ENCODE results near the gene CAMTA2.

CAMTA2 gene

DNA sequence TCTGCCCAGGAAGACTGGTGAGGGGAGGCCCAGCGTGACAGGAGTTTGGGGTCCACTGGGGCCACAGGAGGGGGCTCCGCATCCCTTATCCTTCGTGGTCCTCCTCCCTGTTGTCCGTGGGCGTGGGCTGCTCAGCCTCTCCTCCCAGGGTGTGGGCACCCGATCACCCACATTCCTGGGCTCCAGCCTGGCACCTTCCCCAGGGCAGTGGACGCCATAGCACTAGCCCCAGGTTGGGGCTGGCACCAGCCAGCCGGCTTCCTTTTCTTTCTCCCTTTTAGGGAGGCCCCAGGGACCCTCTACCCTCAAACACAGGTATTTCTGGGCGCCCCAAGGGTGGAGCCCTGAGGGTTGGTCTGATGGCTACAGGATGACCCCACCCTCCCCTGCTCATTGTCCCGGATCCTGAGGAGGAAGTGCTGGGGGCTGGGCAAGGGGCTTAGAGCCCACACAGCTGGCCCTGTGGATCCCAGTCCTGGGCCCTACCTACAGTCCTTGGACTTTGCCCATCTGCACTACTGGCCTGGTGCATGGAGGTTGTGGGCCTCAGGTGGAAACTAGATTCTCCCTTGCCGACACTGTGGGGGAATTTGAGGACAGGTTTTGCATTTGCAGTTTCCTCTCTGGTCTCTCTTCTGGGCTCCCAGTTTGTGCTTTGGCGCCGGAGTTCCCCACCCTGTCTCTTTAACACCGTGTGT is 11.4 kb upstream of the CAMTA2 start:
- TF ChIP-seq, protein P1, sequence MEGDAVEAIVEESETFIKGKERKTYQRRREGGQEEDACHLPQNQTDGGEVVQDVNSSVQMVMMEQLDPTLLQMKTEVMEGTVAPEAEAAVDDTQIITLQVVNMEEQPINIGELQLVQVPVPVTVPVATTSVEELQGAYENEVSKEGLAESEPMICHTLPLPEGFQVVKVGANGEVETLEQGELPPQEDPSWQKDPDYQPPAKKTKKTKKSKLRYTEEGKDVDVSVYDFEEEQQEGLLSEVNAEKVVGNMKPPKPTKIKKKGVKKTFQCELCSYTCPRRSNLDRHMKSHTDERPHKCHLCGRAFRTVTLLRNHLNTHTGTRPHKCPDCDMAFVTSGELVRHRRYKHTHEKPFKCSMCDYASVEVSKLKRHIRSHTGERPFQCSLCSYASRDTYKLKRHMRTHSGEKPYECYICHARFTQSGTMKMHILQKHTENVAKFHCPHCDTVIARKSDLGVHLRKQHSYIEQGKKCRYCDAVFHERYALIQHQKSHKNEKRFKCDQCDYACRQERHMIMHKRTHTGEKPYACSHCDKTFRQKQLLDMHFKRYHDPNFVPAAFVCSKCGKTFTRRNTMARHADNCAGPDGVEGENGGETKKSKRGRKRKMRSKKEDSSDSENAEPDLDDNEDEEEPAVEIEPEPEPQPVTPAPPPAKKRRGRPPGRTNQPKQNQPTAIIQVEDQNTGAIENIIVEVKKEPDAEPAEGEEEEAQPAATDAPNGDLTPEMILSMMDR (IDR thresholded peaks at IDR 0.05) = no peak

DNA sequence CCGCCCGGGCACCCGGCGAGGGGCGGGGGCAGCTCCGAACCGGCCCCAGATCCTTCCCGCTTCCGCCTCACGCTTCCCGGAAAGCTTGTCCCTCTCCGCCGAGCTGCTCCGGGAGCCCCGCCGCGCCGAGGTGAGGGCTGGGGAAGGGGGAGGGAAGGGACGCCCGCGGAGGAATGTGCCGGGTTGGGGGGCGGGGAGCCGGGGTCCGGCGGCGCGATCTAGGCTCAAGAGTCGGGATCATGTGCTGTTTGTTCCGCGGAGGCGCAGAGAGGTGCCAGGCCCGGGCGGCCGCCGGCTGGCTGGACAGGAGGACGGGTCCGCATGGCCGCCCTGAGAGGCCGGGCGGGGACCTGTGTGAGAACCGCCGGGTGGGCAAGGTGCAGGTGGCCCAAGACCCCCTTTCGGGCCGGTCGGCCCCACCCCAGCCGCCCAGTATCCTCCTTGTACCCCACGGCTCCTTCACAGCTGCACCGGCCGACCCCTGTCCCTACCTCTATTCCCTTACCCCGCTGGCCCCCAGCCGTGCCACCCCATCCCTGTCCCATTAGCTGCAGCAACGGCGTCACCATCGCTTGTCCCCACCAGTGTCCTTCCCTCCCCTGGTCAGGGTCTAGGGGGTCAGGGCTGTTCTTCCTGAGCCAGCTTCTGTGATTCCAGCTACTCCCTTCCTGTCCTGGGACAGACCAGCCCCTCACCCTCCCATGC is 10.7 kb upstream of the CAMTA2 start:
- TF ChIP-seq, protein P1 (IDR thresholded peaks at IDR 0.05) = no peak

DNA sequence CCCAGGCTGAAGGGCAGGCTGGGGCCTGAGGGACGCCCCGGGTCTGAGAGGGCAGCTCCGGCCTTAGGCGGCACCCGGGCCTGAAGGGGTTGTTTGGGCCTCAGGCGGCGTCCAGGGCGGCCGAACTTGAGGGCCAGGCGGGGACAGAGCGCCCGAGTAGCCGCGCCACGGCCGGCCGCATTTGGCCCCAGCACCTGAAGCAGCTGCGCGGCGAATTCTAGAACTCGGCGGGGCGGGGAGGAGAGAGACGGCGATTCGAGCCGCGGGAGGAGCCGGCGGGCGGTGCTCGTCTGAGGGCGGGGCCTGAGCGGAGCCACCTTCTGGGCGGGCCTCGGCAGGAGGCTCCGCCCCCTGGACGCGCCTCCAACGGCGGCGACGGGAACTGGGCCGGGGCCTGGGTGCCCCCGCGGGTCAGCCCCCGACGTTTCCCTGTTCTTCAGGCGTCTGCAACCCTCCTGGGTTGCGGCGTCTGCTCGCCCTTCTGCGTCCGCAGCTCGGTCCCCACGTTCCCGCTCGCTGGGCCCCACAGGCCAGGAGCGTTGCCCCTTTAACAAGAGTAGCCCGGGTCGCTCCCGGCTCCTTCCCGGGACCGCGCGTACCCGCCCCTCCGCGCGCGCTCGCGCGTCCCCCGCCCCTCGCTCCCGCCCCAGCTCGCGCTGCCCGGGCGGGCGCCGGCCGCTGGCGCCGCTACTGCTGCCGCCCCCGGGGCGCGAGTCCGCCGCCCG is 10.0 kb upstream of the CAMTA2 start, which contains the start of the genes INCA1 and KIF1C:
INCA1 (minus strand) TSS at position 221 of the 725 bp plus-strand sequence. CDS start 3,085 bp downstream, outside the sequence.
KIF1C (plus strand) TSS at position 649 of the 725 bp plus-strand sequence. CDS start 2,297 bp downstream, outside the sequence.
- TF ChIP-seq, protein P1 (IDR thresholded peaks at IDR 0.05) = no peak

DNA sequence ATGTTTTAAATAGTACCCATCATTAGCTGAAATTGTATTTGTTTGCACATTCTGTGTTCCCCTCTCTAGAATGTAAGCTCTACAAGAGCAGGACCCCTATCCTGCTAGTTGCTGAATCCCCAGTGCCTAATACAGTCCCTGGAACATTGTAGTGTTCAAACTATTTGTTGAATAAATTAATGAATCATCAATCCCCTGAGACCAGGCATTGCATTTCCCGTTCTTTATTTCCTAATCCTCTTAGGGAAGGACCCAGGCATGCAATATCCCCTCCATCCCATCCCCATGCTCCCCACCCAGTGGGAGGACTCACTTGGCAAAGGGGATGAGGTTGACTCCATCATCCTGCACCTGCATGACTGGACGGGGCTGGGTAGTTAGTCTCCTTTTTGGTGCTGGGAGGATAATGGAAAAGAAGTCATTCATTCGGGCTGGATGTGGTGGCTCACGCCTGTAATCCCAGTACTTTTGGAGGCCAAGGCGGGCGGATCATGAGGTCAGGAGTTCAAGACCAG is 6.7 kb upstream of the CAMTA2 start:
- TF ChIP-seq, protein P1 (IDR thresholded peaks at IDR 0.05) = no peak

DNA sequence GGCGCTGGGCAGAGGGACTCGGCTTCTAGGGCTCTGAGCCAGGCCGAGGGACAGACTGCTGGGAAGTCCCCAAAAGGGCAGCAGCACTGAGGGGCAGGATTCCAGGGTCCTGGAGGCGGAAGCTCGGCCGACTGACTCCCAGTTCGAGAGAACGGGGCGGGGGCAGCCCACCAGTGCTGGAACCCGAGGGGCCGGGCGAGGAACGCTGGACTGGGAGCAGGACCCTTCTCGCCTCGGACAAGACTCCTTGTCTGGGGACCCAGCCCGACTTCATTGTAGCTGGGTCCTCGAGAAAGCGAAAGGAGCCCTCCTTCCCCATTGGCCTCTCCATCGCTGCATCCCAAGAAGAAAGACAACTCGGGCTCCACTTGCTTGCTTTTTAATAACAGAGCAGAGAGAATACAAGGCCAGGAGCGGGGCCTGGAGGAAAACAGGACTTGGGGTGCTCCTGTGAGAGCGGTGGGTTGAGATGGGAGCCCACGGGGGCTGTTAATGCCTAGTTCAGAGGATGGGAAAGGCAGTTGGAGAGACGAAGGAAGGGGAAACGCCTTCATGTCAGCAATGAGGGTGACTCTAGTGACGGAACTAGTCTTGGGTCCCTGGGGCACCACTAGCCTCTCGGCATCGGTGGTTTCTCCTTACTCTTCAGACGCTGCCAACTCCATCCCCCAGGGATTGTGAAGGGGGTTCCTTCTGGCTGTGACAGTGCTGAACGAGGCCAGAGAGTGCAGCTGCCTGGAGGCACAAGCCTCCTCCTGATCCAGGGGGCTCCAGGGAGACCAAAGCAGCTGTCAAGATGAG is 492 bp upstream of the CAMTA2 start:
- TF ChIP-seq, protein P1 (IDR thresholded peaks at IDR 0.05) = no peak

DNA sequence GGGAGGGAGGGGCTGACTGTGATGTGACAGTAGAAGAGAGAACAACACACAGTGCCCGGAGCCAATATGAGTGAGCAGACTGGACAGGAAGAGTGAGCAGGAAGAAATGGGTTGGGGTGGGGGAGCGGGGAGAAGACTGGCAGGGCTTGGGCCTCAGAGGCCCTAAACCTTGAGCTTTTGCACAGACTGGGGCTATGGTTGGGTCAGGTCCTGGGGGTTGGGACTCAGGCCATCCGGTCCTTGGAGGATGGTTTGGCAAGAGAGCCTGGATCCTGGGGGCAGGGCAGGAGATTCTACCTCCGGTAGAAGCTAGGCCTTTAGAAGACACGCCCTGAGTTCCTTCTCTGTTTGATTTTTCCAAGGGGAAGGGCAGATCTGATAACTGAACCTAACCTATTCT is 1.1 kb downstream of the CAMTA2 start:
- TF ChIP-seq, protein P1 (IDR thresholded peaks at IDR 0.05) = no peak

DNA sequence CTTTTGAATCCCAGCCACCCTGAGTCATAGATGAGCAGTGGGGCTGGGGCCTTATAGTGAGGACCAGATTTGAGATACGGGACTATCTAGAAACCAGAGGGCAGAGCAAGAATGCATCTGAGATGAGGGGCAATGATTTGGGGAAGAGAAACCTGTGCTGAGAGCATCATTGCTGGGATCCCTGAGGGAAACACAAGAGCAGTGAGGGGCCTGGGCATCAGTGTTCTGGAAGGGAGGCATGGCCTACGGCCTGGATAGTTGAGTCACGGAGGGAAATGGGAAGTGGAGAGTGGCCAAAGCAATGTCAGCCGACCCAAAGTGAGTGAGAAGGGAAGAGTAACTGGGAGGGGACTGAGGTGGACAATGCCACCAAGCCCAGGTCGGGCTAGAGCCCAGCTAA is 5.2 kb downstream of the CAMTA2 start:
- TF ChIP-seq, protein P1 (IDR thresholded peaks at IDR 0.05) = no peak

Data from LNCAP (cell line).